Stimulated activated CD8-positive, alpha-beta memory T cell treated with anti-CD3 and anti-CD28 coated beads, Interleukin-4, amount 100 ng/mL, for 24 hours (primary cell): ENCODE data around the gene FRMPD4.
"Not testable (repeated sequence)": the region's sequence is repeated elsewhere in the genome, so short reads cannot be mapped to it uniquely, and the experiment has no call there.

ENCODE experiments used
- DNase-seq: peaks from one replicate; pipeline ENCODE4 v3.0.0-alpha.2; 2020; ENCODE audit warnings: low read depth

The FRMPD4 gene

GRCh38 chrX:12441381-12442128 lies 303.3 kb downstream of the FRMPD4 start:
- DNase-seq = no peak

DNA sequence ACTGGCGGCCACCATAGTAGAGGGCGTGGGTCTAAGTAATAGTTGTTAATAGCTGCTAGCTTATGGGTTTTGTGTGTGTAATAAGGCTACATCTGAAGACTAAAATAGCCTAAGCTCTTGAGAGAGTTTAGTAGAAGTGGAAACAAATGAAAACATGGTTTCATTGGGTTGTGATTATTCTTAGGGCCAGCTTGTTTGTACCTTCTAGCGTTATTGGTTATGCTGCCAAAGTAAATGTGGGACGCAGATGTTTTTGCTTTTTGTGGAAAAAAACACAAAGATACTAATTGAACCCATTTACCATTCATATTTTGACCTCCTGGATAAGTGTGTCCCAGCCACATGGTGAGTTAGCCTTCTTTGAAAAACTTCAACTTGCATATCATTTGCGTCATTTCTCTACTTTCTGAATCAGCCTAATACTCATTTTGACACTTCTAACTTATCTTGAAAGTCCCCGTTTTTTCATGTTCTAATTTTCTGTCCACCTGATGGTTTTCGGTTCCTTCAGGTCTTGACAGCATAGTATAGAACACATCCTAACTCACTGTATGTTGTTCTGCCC lies 305.3 kb downstream of the FRMPD4 start:
- DNase-seq = no peak

DNA sequence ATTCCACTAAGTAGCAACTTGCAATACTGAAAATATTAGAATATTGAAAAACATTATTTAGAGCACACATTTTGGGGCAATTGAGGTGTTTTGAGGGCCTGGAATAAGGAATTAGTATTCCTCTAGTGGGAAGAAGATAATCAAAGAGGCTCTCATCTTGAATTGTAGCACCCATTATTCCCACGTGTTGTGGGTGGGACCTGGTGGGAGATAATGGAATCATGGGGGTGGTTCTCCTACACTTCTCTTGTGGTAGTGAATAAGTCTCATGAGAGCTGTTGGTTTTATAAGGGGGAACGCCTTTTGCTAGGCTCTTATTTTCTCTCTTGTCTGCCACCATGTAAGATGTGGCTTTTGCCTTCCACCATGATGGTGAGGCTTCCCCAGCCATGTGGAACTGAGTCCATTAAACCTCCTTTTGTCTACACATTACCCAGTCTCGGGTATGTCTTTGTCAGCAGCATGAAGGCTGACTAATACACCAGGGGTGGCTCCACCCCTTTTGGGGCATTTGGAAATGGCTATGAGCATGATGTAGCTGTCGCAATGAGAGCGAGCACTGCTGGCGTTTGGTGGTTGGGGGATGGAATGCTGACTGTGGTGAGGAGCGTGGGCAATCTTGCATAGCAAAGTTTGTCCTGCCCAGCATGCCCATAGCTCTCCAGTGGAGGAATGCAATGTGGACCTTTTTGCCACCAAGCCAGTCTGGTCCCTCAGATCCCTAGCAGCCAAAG lies 308.2 kb downstream of the FRMPD4 start:
- no peak for DNase-seq

- DNase-seq = no peak
Observed at GRCh38 chrX:12447448-12448064, 309.3 kb downstream of the FRMPD4 start.

DNA sequence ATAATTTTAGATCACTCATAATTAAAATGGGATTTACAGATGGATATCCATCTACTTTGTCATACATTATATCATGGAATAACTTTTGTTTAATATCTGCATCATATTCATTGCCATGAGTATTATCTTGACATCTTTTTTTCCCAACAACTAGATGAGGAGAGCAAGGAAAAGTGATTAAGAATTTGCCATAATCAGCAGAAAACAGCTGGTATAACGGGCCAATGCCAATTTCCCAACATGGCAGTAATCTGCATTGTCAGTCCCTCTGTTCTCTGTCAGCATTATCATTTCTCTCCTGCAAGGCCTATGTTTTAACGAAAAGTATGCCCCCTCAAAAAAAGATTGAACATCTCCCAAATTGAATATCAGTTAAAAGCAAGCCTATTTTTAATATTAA lies 314.0 kb downstream of the FRMPD4 start:
- no peak for DNase-seq

DNA sequence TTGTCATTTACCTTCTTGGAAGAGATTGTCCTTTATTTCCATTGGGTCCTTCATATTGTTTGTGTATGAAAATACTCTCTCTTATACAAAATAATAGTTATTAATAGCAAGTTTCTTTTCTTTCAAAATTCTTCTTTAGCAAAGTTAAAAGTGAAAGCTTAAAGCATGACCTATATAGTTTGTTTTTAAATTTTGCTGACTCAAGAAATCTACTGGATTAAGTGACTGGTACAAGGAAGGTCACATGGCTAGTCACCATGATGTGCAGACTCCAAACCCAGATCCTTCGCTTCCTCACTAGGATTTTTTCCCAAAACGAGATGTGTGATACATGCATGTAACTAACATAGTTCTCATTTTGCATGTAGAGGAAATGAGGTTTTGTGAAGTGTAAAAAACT lies 322.7 kb downstream of the FRMPD4 start:
- DNase-seq = no peak

DNA sequence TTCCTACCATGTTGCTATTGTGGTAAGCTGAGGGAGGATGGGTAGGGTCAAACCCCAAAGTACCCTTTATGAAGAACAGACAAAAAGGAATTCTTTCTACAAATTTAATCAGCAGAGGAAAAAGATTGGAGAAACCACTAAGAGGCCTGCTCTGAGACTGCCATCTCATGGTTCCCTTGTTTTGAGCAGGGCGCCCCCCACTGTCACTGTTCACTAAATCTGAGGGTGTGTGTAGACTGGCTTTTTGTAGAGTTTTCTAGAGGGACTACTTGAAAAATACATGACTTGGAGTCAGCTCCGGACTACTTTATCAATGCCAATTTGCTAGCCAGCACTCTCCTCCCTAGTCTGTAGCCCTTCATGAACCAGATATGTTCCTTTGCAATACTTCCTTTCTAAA lies 324.8 kb downstream of the FRMPD4 start:
- DNase-seq = no peak

DNA sequence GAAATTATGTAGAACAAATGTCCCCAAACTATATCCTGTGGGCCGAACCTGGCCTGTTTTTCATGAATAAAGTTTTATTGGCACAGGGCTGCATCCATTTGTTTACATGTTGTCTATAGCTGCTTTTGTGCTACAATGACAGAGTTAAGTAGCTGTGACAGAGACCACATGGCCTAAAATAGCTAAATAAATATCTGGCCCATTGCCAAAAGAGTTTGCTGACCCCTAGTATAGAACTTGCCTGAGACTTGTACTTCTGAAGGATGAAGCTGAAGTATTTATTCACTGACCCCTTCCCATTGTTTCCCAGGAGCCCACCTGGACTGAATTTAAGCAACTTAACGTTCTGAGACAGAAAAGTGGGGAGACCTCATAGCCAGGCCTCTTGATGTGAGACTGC lies 325.6 kb downstream of the FRMPD4 start:
- DNase-seq = no peak

- DNase-seq = no peak
Observed at GRCh38 chrX:12467321-12467720, 329.0 kb downstream of the FRMPD4 start.

GRCh38 chrX:12469296-12469695 lies 331.0 kb downstream of the FRMPD4 start:
- DNase-seq = no peak

GRCh38 chrX:12471061-12471460 lies 332.8 kb downstream of the FRMPD4 start:
- DNase-seq = no peak

- no peak for DNase-seq
Observed at GRCh38 chrX:12480956-12481355, 342.7 kb downstream of the FRMPD4 start.

DNA sequence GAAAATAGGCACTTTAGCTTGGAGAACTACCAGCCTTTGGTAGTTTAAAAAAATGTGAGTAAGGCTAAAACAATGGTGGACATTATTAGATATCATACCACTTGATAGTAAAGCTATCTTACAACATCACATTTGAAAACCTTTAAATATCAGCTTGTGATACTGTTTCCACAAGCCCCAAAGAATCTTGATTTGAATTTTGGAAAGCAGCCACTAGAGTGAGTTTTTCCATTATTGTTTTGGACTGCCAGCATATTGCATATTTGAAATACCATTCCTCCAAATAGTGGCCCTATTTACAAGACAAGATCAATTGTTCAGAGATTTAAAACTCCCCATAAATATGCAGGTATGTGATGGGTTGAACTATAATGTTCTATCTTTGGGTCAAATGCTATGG lies 349.9 kb downstream of the FRMPD4 start:
- DNase-seq = no peak

DNA sequence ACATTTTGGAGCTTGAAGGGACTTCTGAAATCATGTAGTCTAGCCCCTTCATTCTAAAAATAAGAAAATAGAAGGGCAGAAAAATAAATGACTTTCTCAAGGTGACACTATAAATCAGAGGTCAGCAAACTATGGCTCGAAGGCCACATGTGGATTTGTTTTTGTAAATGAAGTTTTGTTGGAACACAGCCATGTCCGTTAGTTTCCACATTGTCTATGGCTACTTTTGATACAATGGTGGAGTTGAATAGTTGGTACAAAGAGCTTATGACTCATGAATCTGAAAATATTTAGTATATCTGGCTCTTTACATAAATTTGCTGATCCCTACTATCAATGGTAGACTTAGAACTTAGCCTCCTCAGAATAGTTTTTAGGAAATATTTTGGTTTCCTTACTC lies 350.5 kb downstream of the FRMPD4 start:
- DNase-seq = no peak

DNA sequence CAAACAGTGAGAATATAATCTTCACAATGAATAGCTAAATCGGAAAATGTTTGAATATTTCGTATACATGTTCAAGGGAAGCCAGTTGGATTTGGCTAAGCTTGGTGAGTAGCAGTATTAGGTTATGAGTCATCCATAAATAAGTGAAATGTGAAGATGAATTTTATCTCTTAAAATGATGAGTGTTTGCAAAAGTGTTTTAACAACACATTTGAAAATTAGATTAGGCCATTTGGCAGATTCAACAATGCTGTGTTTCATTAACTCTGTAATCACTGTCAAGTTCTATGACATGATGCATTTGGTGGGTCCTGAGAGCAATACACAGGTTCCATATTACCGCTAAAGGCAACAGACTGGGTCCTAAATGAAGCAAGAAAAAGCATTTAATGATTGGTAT lies 351.1 kb downstream of the FRMPD4 start:
- no peak for DNase-seq

GRCh38 chrX:12494400-12495138 lies 356.3 kb downstream of the FRMPD4 start:
- no peak for DNase-seq

DNA sequence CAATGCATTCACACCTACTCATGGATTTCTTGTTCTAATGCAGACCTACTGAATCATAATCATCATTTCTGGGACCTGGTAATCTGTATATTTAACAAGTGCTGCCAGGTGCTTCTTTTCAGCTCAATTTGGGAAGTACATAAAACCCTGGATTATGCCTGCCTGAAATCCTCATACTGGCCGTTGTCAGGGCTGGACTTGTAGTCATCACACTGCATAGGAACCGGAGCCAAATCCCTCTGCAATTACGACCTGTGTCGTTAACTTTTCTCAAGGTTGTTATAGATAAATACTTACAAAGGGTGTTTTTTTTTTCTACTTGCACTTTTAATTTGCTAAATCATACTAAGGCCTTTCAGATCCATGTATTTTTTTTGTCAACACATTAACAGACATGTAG lies 358.1 kb downstream of the FRMPD4 start:
- DNase-seq = no peak

DNA sequence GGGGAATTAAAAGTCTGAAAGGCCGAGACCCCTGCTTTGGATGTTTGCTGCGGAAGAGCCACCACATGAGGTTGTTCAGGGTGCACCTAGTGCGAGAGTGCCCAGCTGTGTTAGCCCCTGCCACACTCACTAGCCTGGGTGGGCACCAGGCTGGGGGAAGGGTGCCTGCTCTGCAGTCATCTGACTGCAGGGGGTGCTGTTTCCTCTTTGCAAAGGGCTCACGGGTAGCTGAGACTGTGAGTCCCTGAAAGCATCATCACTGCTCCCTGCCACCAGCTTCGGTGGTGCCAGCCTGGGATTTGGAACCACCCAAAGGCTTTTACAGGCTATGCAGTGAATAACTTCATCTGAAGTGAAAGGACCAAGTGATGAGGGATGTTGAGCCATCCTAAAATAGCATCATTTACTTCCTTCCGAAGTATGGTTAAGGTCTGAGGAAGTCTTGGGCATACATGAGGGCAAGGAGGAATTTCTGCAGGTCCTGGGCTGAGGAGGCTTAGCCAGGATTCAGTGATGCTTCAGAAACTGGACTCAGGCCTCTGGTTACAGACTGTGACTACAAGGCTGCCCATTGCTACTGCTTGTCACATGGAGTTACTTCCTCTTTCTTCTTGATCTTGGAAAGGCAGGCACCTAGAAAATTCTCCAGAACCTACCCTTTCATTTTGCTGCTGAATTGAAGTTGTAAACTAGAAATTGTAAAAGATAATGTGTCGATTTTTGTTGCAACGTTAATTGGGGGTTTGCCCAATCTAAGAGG lies 359.7 kb downstream of the FRMPD4 start:
- no peak for DNase-seq

- no peak for DNase-seq
Observed at GRCh38 chrX:12505127-12505526, 366.9 kb downstream of the FRMPD4 start.

DNA sequence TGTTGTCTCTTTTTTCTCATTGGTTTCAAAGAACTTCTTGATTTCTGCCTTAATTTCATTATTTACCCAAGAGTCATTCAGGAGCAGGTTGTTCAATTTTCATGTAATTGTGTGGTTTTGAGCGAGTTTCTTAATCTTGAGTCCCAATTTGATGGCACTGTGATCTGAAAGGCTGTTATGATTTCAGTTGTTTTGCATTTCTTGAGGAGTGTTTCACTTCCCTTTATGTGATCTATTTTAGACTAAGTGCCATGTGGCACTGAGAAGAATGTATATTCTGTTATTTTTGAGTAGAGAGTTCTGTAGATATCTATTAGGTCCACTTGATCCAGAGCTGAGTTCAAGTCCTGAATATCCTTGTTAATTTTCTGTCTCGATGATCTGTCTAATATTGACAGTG lies 377.1 kb downstream of the FRMPD4 start:
- not testable (repeated sequence) for DNase-seq

GRCh38 chrX:12526306-12526705 lies 388.0 kb downstream of the FRMPD4 start:
- no peak for DNase-seq
